ENCODE data around the gene CCDC174.

CCDC174 gene

GRCh38 chr3:14706096-14706495 is 54.5 kb downstream of the CCDC174 start:
- in situ Hi-C loops (cut with MboI; ENCODE audit: low pct_unique_long_range_greater_than_20kb, low sequenced_read_pairs, unreplicated experiment), result no loop called here
- DNase-seq (ENCODE audit: low spot score), result no peak
- no peak for TF ChIP-seq CTCF (IDR thresholded peaks at IDR 0.05; ENCODE audit: extremely low read depth, insufficient read depth, missing control alignments)

- DNase-seq (ENCODE audit: low spot score), result no peak
- in situ Hi-C loops (cut with MboI; ENCODE audit: low pct_unique_long_range_greater_than_20kb, low sequenced_read_pairs, unreplicated experiment), result no loop called here
- TF ChIP-seq CTCF (IDR thresholded peaks at IDR 0.05; ENCODE audit: extremely low read depth, insufficient read depth, missing control alignments), result no peak
Observed at GRCh38 chr3:14716591-14716990, 65.0 kb downstream of the CCDC174 start.

GRCh38 chr3:14717307-14717706 is 65.7 kb downstream of the CCDC174 start:
- no peak for DNase-seq (ENCODE audit: low spot score)
- in situ Hi-C loops (cut with MboI; ENCODE audit: low pct_unique_long_range_greater_than_20kb, low sequenced_read_pairs, unreplicated experiment), result no loop called here
- no peak for TF ChIP-seq CTCF (IDR thresholded peaks at IDR 0.05; ENCODE audit: extremely low read depth, insufficient read depth, missing control alignments)

- in situ Hi-C loops (cut with MboI; ENCODE audit: low pct_unique_long_range_greater_than_20kb, low sequenced_read_pairs, unreplicated experiment), result no loop called here
- no peak for TF ChIP-seq CTCF (IDR thresholded peaks at IDR 0.05; ENCODE audit: extremely low read depth, insufficient read depth, missing control alignments)
- no peak for DNase-seq (ENCODE audit: low spot score)
Observed at GRCh38 chr3:14718539-14718938, 67.0 kb downstream of the CCDC174 start.

GRCh38 chr3:14719006-14719405 is 67.4 kb downstream of the CCDC174 start:
- TF ChIP-seq CTCF (IDR thresholded peaks at IDR 0.05; ENCODE audit: extremely low read depth, insufficient read depth, missing control alignments), result no peak
- in situ Hi-C loops (cut with MboI; ENCODE audit: low pct_unique_long_range_greater_than_20kb, low sequenced_read_pairs, unreplicated experiment), result no loop called here

GRCh38 chr3:14721126-14721864 is 69.7 kb downstream of the CCDC174 start:
- in situ Hi-C loops (cut with MboI; ENCODE audit: low pct_unique_long_range_greater_than_20kb, low sequenced_read_pairs, unreplicated experiment), result no loop called here
- no peak for DNase-seq (ENCODE audit: low spot score)

More at GRCh38 chr3:14719006-14719405, 67.4 kb downstream of the CCDC174 start:
- DNase-seq (ENCODE audit: low spot score), result no peak

More at GRCh38 chr3:14721126-14721864, 69.7 kb downstream of the CCDC174 start:
- TF ChIP-seq CTCF (IDR thresholded peaks at IDR 0.05; ENCODE audit: extremely low read depth, insufficient read depth, missing control alignments), result no peak

Measured in GM13977 (cell line).